GM12878 (cell line): ENCODE measurements around the gene HTR2B. TPM values are rescaled to one million over a fixed set of nuclear protein-coding genes. Genes with fewer than 3 reads are reported as not detected.

Source experiments
- ATAC-seq: fragments of 200-7000 bp; cut with Tn5 transposase; 3 replicates; pipeline ENCODE4 v1.9.1; 2020; ENCODE audit warnings: mild to moderate bottlenecking, moderate library complexity
- BruUV-seq: library from RNA; stranded (reverse); fragments of 400-500 nt; replicated peaks from 2 replicates; lab custom pipeline; 2021; lab: Mats Ljungman, UMichigan
- CTCF ChIA-PET: fragments of 300-600 bp; sonication (Branson Sonifier 250); formaldehyde crosslinking; extraction: SDS; loops from one replicate; lab custom pipeline; 2021; ENCODE audit warnings: inconsistent platforms; lab: Yijun Ruan, JAX
- POLR2A ChIA-PET: fragments of 350-600 bp; formaldehyde crosslinking; extraction: SDS; loops from one replicate; lab custom pipeline; 2021; ENCODE audit warnings: inconsistent platforms; lab: Charles Lee
- RAD21 ChIA-PET: fragments of 300-600 bp; sonication (Branson Sonifier 250); formaldehyde crosslinking; loops from one replicate; lab custom pipeline; 2023; ENCODE audit warnings: antibody characterized with exemption; ENCODE audit not compliant: unreplicated experiment; lab: Charles Lee
- SMC1A ChIA-PET: fragments of 300-600 bp; sonication (Branson Sonifier 250); formaldehyde crosslinking; loops from one replicate; lab custom pipeline; 2023; ENCODE audit not compliant: unreplicated experiment, uncharacterized antibody; lab: Charles Lee
- DNase-seq: peaks from one replicate; pipeline ENCODE4 v3.0.0-alpha.2; 2011; ENCODE audit warnings: low read depth, low spot score
- FAIRE-seq: peaks from 3 replicates; lab custom pipeline; 2011; peaks lifted over from hg19 to GRCh38; lab: Jason Lieb, UNC
- H2AFZ ChIP-seq: 2 replicates; pipeline ENCODE4 v1.6.0; 2011; ENCODE audit warnings: low read depth, low read length, control low read depth; ENCODE audit not compliant: control insufficient read depth
- H3K27ac ChIP-seq: 2 replicates; pipeline ENCODE4 v1.5.1; 2011; ENCODE audit warnings: control low read depth; ENCODE audit not compliant: control insufficient read depth, insufficient read depth
- H3K27me3 ChIP-seq, 2 experiments: replicated peaks in 1 of 2; 2 replicates each; pipeline versions ENCODE4 v1.6.0 to v1.6.1; 2011; ENCODE audit warnings: low read length in 1 of 2; ENCODE audit not compliant: control insufficient read depth in 2 of 2, insufficient read depth in 2 of 2
- H3K36me3 ChIP-seq, 2 experiments: 2 replicates each; pipeline ENCODE4 v1.5.1; 2011; ENCODE audit warnings: low read length in 1 of 2; ENCODE audit not compliant: control insufficient read depth in 2 of 2, insufficient read depth in 2 of 2
- H3K4me1 ChIP-seq: 2 replicates; pipeline ENCODE4 v1.6.1; 2011; ENCODE audit warnings: mild to moderate bottlenecking, low read length, moderate library complexity, mixed read lengths; ENCODE audit not compliant: control insufficient read depth, insufficient read depth
- H3K4me2 ChIP-seq: 2 replicates; pipeline ENCODE4 v1.6.0; 2011; ENCODE audit warnings: control low read depth; ENCODE audit not compliant: control insufficient read depth, insufficient read depth
- H3K4me3 ChIP-seq: fragments of 200-600 bp; sonication (generic); 2 replicates; pipeline ENCODE4 v1.5.1; 2016
- H3K79me2 ChIP-seq: 2 replicates; pipeline ENCODE4 v1.6.0; 2011; ENCODE audit warnings: low read length; ENCODE audit not compliant: control insufficient read depth, insufficient read depth
- H3K9ac ChIP-seq: 2 replicates; pipeline ENCODE4 v1.8.0; 2011; ENCODE audit warnings: low read length, control low read depth, mixed read lengths; ENCODE audit not compliant: control insufficient read depth, insufficient read depth
- H3K9me3 ChIP-seq: replicated peaks from 3 replicates; pipeline ENCODE4 v1.5.1; 2011; ENCODE audit warnings: mild to moderate bottlenecking, low read length; ENCODE audit not compliant: control insufficient read depth, insufficient read depth
- H4K20me1 ChIP-seq: 2 replicates; pipeline ENCODE4 v1.6.0; 2011; ENCODE audit not compliant: control insufficient read depth, insufficient read depth
- ATF7 ChIP-seq: fragments of 450-650 bp; IDR thresholded peaks from 2 replicates; pipeline ENCODE4 v1.6.1; 2016; ENCODE audit warnings: low read depth, mild to moderate bottlenecking
- E4F1 ChIP-seq: fragments of 450-650 bp; IDR thresholded peaks from 2 replicates; pipeline ENCODE4 v1.6.1; 2018; ENCODE audit warnings: borderline replicate concordance, mild to moderate bottlenecking; ENCODE audit not compliant: partially characterized antibody
- HDGF ChIP-seq: fragments of 450-650 bp; IDR thresholded peaks from 2 replicates; pipeline ENCODE4 v1.6.1; 2016; ENCODE audit warnings: antibody characterized with exemption
- NRF1 ChIP-seq: conservative IDR thresholded peaks from 2 replicates; pipeline ENCODE4 v1.6.1; 2011; ENCODE audit warnings: mild to moderate bottlenecking, low read depth, low read length, improper control_type of control experiment
- PAX8 ChIP-seq: fragments of 450-650 bp; IDR thresholded peaks from 2 replicates; pipeline ENCODE4 v1.6.1; 2017; ENCODE audit warnings: mild to moderate bottlenecking, moderate library complexity
- RAD21 ChIP-seq: IDR thresholded peaks from 2 replicates; pipeline ENCODE4 v1.6.1; 2011; ENCODE audit warnings: mild to moderate bottlenecking, low read depth, low read length, moderate library complexity; ENCODE audit not compliant: insufficient read depth
- RAD51 ChIP-seq: fragments of 450-650 bp; IDR thresholded peaks from 2 replicates; pipeline ENCODE4 v1.6.1; 2016; ENCODE audit warnings: moderate library complexity, mild to moderate bottlenecking, inconsistent platforms
- RB1 ChIP-seq: fragments of 450-650 bp; formaldehyde crosslinking; IDR thresholded peaks from 2 replicates; pipeline ENCODE4 v1.6.1; 2017; ENCODE audit warnings: mild to moderate bottlenecking, borderline replicate concordance
- SMARCA5 ChIP-seq: fragments of 450-650 bp; IDR thresholded peaks from 2 replicates; pipeline ENCODE4 v1.6.1; 2017; ENCODE audit warnings: mild to moderate bottlenecking
- WRNIP1 ChIP-seq: IDR thresholded peaks from 2 replicates; pipeline ENCODE4 v1.6.1; 2011; ENCODE audit warnings: low read depth, low read length, improper control_type of control experiment, borderline replicate concordance
- ZNF24 ChIP-seq: fragments of 450-650 bp; IDR thresholded peaks from 2 replicates; pipeline ENCODE4 v1.6.1; 2017; ENCODE audit warnings: antibody characterized with exemption, mild to moderate bottlenecking
- WGBS: methylation state at CpG from one replicate; pipeline ENCODE4 v1.1.6; 2016; ENCODE audit warnings: low lambda C conversion rate; ENCODE audit not compliant: insufficient replicate concordance, insufficient coverage; ENCODE audit errors: missing lambda C conversion rate; 5-methylcytosine and 5-hydroxymethylcytosine counted together
- in situ Hi-C: fragments of 300-500 bp; cut with MboI; formaldehyde crosslinking; loops from 9 replicates; pipeline ENCODE4 v1.14.3; 2018; ENCODE audit warnings: mixed read lengths
- intact Hi-C: fragments of 100-400 bp; cut with micrococcal nuclease; formaldehyde crosslinking; loops from one replicate; pipeline ENCODE4 v1.14.2; 2022; ENCODE audit not compliant: unreplicated experiment
- polyA plus RNA-seq, 11 experiments: library from polyadenylated mRNA; depleted of rRNA in 4 of 11; unstranded in 6 of 11; stranded (reverse) in 5 of 11; fragments of >200 nt; fragmentation: Nextera tagmentation in 4 of 11; fragmentation: Illumina TruSeq in 1 of 11; extraction: Ambion mirVana in 4 of 11; extraction: Trizol in 1 of 11; gene quantifications; 1 replicate in 1 of 11; 2 replicates in 10 of 11; pipeline versions ENCODE4 v1.2.1 to v1.2.3, GENCODE V29; 2011 to 2016; ENCODE audit warnings: inconsistent platforms in 2 of 11, missing spikeins in 2 of 11, low read depth in 1 of 11
- total RNA-seq, 4 experiments: library from RNA; depleted of rRNA in 3 of 4; stranded (reverse); fragments of >200 nt in 3 of 4; fragmentation: Illumina TruSeq in 1 of 4; extraction: Trizol in 1 of 4; gene quantifications; 2 replicates each; pipeline versions ENCODE4 v1.2.1 to v1.2.3, GENCODE V29; 2013 to 2021

The HTR2B gene
- total and polyA plus RNA-seq, 10 of the 15 experiments (the other 5 are each of a cell fraction or from before 2014, with no cell fraction given), result 0.03 to 1.2 (median 0.15) TPM

GRCh38 chr2:231059756-231060155 lies 65.1 kb downstream of the HTR2B start:
- H3K79me2 ChIP-seq, result peaks cover 46% of the 10 kb centered on the region

More at GRCh38 chr2:231059756-231060155, 65.1 kb downstream of the HTR2B start:
- H2AFZ ChIP-seq, result no peak overlapping the region
- 45% methylated on average over 2 of the region's 2 CpGs for WGBS
- H3K36me3 ChIP-seq, result peaks cover 0 to 15% of the 10 kb centered on the region in 2 experiments; a peak in 1 of 4 replicates
- RAD21 ChIA-PET, result no interaction called here
- intact Hi-C loops (no loop called here), in situ Hi-C loops (no loop called here)
- no peak overlapping the region for H3K4me2 ChIP-seq
- H3K4me3 ChIP-seq, result peak overlapping the region; percentile 11; the same call in 1 of the 2 replicates
- POLR2A ChIA-PET, result no interaction called here
- H3K27ac ChIP-seq, result no peak overlapping the region
- no peaks in the 10 kb centered on the region for H3K27me3 ChIP-seq
- H3K9ac ChIP-seq, result no peak overlapping the region
- FAIRE-seq (no peak), ATAC-seq (no peak), DNase-seq (no peak)
- no TSS peak for BruUV-seq
- CTCF ChIA-PET, result interaction anchor here (2.8 to 3.5 kb wide), 3 partner anchors 12 to 236 kb away, joined by 6 to 16 read pairs (median 9); no protein-coding TSS in a partner anchor
- H3K4me1 ChIP-seq, result no peaks in the 10 kb centered on the region
- SMC1A ChIA-PET, result no interaction called here
- TF ChIP-seq RB1 (no peak), ATF7 (no peak), RAD21 (no peak), RAD51 (no peak), HDGF (no peak), SMARCA5 (no peak), E4F1 (no peak), PAX8 (no peak), ZNF24 (no peak), NRF1 (no peak), WRNIP1 (no peak)
- no peaks in the 10 kb centered on the region for H3K9me3 ChIP-seq
- 0 out of 2 replicates have a peak, but pooled peaks cover 3% of the 10 kb centered on the region for H4K20me1 ChIP-seq
